HCT116 (cell line): Measurements from ENCODE around the gene ELL2.

Source experiments
- ELF1 ChIP-seq: IDR thresholded peaks from 2 replicates; pipeline ENCODE4 v1.6.1; 2012; ENCODE audit warnings: low read depth, borderline replicate concordance
- EZH2 ChIP-seq: fragments of 200-600 bp; sonication (generic); IDR thresholded peaks from 2 replicates; pipeline ENCODE4 v1.6.1; 2017; ENCODE audit warnings: antibody characterized with exemption, mixed run types
- MAX ChIP-seq: IDR thresholded peaks from 2 replicates; pipeline ENCODE4 v1.6.1; 2012
- POLR2A ChIP-seq: IDR thresholded peaks from 2 replicates; pipeline ENCODE4 v1.7.0; 2011; ENCODE audit warnings: borderline replicate concordance; ENCODE audit not compliant: insufficient read depth, insufficient read length; ENCODE audit errors: extremely low read depth
- POLR2AphosphoS5 ChIP-seq: IDR thresholded peaks from 2 replicates; pipeline ENCODE4 v1.6.1; 2011; ENCODE audit warnings: mild to moderate bottlenecking, low read depth, low read length, moderate library complexity
- RAD21 ChIP-seq: IDR thresholded peaks from 2 replicates; pipeline ENCODE4 v1.6.1; 2012; ENCODE audit warnings: low read depth, mild to moderate bottlenecking
- SP1 ChIP-seq: IDR thresholded peaks from 2 replicates; pipeline ENCODE4 v1.6.1; 2012; ENCODE audit warnings: low read depth
- ZFX ChIP-seq: fragments of 450-650 bp; IDR thresholded peaks from 2 replicates; pipeline ENCODE4 v1.6.1; 2017
- ZNF274 ChIP-seq: fragments of 200-500 bp; sonication (Bioruptor generic); IDR thresholded peaks from 2 replicates; pipeline ENCODE4 v1.6.1; 2014; ENCODE audit warnings: mild to moderate bottlenecking, low read depth, low read length, inconsistent platforms
- TF ChIP-seq, protein P1 (sequence below), 3 experiments: fragments of 200-600 bp in 1 of 3; sonication (generic) in 1 of 3; IDR thresholded peaks in 2 of 3; conservative IDR thresholded peaks in 1 of 3; 2 replicates each; pipeline ENCODE4 v1.5.1; 2012 to 2017; ENCODE audit warnings: low read depth in 2 of 3, low read length in 2 of 3, antibody characterized with exemption in 1 of 3, borderline replicate concordance in 1 of 3, control low read depth in 1 of 3, mild to moderate bottlenecking in 1 of 3, mixed read lengths in 1 of 3, mixed run types in 1 of 3, moderate library complexity in 1 of 3; ENCODE audit not compliant: insufficient read depth in 1 of 3
- TF ChIP-seq, protein P2 (sequence below): IDR thresholded peaks from 2 replicates; pipeline ENCODE4 v1.6.1; 2012; ENCODE audit warnings: low read depth

GRCh38 chr5:95959888-95960666 lies 1.6 kb downstream of the ELL2 start:
- TF ChIP-seq, protein P1, sequence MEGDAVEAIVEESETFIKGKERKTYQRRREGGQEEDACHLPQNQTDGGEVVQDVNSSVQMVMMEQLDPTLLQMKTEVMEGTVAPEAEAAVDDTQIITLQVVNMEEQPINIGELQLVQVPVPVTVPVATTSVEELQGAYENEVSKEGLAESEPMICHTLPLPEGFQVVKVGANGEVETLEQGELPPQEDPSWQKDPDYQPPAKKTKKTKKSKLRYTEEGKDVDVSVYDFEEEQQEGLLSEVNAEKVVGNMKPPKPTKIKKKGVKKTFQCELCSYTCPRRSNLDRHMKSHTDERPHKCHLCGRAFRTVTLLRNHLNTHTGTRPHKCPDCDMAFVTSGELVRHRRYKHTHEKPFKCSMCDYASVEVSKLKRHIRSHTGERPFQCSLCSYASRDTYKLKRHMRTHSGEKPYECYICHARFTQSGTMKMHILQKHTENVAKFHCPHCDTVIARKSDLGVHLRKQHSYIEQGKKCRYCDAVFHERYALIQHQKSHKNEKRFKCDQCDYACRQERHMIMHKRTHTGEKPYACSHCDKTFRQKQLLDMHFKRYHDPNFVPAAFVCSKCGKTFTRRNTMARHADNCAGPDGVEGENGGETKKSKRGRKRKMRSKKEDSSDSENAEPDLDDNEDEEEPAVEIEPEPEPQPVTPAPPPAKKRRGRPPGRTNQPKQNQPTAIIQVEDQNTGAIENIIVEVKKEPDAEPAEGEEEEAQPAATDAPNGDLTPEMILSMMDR (IDR thresholded peaks at IDR 0.05 in 2 of 3, conservative IDR thresholded peaks at IDR 0.05 in 1 of 3; ENCODE audit: borderline replicate concordance in 1 of 3, insufficient read depth in 1 of 3, low read depth in 2 of 3, low read length in 2 of 3), result no peak
- no peak for TF ChIP-seq ZFX
- no peak for TF ChIP-seq RAD21
- TF ChIP-seq, protein P2, sequence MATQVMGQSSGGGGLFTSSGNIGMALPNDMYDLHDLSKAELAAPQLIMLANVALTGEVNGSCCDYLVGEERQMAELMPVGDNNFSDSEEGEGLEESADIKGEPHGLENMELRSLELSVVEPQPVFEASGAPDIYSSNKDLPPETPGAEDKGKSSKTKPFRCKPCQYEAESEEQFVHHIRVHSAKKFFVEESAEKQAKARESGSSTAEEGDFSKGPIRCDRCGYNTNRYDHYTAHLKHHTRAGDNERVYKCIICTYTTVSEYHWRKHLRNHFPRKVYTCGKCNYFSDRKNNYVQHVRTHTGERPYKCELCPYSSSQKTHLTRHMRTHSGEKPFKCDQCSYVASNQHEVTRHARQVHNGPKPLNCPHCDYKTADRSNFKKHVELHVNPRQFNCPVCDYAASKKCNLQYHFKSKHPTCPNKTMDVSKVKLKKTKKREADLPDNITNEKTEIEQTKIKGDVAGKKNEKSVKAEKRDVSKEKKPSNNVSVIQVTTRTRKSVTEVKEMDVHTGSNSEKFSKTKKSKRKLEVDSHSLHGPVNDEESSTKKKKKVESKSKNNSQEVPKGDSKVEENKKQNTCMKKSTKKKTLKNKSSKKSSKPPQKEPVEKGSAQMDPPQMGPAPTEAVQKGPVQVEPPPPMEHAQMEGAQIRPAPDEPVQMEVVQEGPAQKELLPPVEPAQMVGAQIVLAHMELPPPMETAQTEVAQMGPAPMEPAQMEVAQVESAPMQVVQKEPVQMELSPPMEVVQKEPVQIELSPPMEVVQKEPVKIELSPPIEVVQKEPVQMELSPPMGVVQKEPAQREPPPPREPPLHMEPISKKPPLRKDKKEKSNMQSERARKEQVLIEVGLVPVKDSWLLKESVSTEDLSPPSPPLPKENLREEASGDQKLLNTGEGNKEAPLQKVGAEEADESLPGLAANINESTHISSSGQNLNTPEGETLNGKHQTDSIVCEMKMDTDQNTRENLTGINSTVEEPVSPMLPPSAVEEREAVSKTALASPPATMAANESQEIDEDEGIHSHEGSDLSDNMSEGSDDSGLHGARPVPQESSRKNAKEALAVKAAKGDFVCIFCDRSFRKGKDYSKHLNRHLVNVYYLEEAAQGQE, result no peak
- TF ChIP-seq POLR2AphosphoS5, result no peak
- TF ChIP-seq EZH2, result no peak
- no peak for TF ChIP-seq MAX
- TF ChIP-seq POLR2A, result no peak
- TF ChIP-seq ELF1, result no peak
- no peak for TF ChIP-seq SP1
- TF ChIP-seq ZNF274, result no peak
